ENCODE data around the gene MDH2. TPM values are rescaled to one million over a fixed set of nuclear protein-coding genes. Genes with fewer than 3 reads are reported as not detected.

MDH2 gene
- total RNA-seq, 1 donor from 2014 or later: 81.8 TPM

DNA sequence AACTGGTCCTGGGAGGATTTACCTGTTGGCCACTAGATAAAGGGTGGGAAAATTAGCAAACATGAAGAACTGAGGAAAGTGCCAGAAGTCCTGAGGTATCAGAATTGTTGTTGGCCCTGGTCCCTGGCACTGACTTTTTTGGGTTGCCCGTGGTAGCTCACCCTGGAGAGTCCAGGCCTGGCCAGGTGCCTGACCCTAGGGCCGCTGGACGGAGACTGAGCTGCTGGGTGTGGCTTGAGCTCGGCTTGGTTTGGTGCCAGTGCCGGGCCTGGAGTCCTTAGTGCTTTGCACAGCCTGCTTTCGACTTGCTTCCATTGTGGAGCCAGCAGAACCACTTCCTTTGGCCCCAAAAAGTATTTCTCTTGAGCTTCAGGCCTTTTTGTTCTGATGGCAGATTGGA is 12.9 kb downstream of the MDH2 start:
- Histone ChIP-seq H3K36me3 (peaks cover 0 to 90% of the 10 kb centered on the region in 2 donors), H3K9me3 (no peaks in the 10 kb centered on the region), H3K27ac (no peak overlapping the region), H3K4me3 (no peak overlapping the region), H3K4me1 (no peaks in the 10 kb centered on the region), H3K27me3 (no peaks in the 10 kb centered on the region)
- no peak for DNase-seq (ENCODE audit: extremely low spot score in 2 of 2)
- intact Hi-C loops (cut with DNase I): no loop called here
- TF ChIP-seq POLR2A (IDR thresholded peaks at IDR 0.05): no peak

DNA sequence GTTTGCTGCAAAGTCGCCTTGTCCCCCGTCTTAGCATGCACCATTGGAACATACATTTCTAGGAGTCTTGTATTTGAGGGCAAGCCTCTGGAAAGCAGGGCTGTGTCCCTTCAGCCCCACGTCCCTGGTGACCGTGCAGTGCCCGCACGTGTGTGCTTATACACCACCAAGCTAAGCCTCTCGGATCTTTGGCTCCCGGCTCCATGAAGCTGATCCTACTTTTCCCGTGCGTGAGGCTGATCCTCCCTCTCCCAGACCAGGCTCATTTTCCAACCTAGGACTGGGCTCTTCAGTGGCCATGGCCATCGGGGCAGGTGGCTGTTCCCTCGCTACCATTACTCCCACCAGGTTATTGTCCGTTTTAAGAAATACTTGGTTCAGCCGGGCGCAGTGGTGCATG is 14.3 kb downstream of the MDH2 start:
- Histone ChIP-seq H3K4me1 (no peaks in the 10 kb centered on the region), H3K4me3 (no peak overlapping the region), H3K27me3 (no peaks in the 10 kb centered on the region), H3K36me3 (peaks cover 0 to 95% of the 10 kb centered on the region in 2 donors), H3K9me3 (no peaks in the 10 kb centered on the region), H3K27ac (no peak overlapping the region)
- DNase-seq (ENCODE audit: extremely low spot score in 2 of 2): no peak
- intact Hi-C loops (cut with DNase I): no loop called here
- TF ChIP-seq POLR2AphosphoS5 (IDR thresholded peaks at IDR 0.05; ENCODE audit: insufficient read depth in 1 of 2, low read depth in 1 of 2) (no peak), POLR2A (IDR thresholded peaks at IDR 0.05) (no peak)
- TF ChIP-seq, protein P1, sequence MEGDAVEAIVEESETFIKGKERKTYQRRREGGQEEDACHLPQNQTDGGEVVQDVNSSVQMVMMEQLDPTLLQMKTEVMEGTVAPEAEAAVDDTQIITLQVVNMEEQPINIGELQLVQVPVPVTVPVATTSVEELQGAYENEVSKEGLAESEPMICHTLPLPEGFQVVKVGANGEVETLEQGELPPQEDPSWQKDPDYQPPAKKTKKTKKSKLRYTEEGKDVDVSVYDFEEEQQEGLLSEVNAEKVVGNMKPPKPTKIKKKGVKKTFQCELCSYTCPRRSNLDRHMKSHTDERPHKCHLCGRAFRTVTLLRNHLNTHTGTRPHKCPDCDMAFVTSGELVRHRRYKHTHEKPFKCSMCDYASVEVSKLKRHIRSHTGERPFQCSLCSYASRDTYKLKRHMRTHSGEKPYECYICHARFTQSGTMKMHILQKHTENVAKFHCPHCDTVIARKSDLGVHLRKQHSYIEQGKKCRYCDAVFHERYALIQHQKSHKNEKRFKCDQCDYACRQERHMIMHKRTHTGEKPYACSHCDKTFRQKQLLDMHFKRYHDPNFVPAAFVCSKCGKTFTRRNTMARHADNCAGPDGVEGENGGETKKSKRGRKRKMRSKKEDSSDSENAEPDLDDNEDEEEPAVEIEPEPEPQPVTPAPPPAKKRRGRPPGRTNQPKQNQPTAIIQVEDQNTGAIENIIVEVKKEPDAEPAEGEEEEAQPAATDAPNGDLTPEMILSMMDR (IDR thresholded peaks at IDR 0.05): no peak

DNA sequence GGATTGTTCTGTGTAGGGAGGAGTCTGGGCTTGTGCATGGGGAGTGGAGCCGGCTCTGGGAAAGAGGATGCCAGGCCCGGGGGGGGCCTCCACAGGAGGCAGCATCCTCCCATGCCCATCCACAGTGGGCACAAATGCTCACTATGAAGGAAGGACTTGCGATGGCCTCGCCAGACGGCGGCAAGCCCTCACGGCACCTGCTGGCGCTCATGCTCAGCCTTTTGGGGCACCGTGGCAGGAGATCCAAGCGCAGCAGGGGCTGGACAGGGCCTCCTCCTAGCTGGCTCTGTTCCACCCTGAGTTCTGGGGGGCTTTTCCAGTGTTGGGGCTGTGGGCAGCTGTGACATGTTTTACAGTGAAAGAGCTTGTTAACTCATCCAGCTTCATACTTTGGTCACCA is 15.2 kb downstream of the MDH2 start:
- no peak for TF ChIP-seq POLR2A (IDR thresholded peaks at IDR 0.05)
- TF ChIP-seq POLR2AphosphoS5 (IDR thresholded peaks at IDR 0.05; ENCODE audit: insufficient read depth in 1 of 2, low read depth in 1 of 2): no peak
- TF ChIP-seq, protein P1 (IDR thresholded peaks at IDR 0.05): no peak
- Histone ChIP-seq H3K4me1 (no peaks in the 10 kb centered on the region), H3K9me3 (no peaks in the 10 kb centered on the region), H3K27me3 (no peaks in the 10 kb centered on the region), H3K27ac (no peak overlapping the region), H3K36me3 (peaks cover 0 to 87% of the 10 kb centered on the region in 2 donors), H3K4me3 (no peak overlapping the region)
- intact Hi-C loops (cut with DNase I): no loop called here
- no peak for DNase-seq (ENCODE audit: extremely low spot score in 2 of 2)

DNA sequence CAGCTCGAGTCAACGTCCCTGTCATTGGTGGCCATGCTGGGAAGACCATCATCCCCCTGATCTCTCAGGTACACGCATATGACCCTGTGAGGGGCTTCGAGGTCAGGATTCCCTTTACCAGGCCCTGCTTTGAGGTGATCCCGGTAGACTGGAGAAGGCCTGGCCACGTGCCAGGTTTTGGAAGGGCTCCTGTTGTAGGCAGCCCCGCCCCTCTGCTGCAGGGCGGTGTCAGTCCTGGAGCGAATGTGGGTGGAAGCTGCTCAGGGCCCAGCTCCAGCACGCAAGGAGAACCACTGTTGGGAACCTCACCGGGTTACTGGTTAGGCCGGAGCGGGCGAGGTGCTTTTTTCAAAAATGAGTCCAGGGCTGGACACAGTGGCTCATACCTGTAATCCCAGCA is 15.6 kb downstream of the MDH2 start:
- no peaks in the 10 kb centered on the region for H3K27me3 ChIP-seq
- H3K36me3 ChIP-seq: peaks cover 0 to 83% of the 10 kb centered on the region in 2 donors
- intact Hi-C loops (cut with DNase I): no loop called here
- no peak for DNase-seq (ENCODE audit: extremely low spot score in 2 of 2)
- H3K27ac ChIP-seq: no peak overlapping the region
- H3K4me1 ChIP-seq: no peaks in the 10 kb centered on the region
- no peak for TF ChIP-seq POLR2A (IDR thresholded peaks at IDR 0.05)
- TF ChIP-seq, protein P1 (IDR thresholded peaks at IDR 0.05): no peak
- TF ChIP-seq POLR2AphosphoS5 (IDR thresholded peaks at IDR 0.05; ENCODE audit: insufficient read depth in 1 of 2, low read depth in 1 of 2): no peak
- H3K4me3 ChIP-seq: no peak overlapping the region
- H3K9me3 ChIP-seq: no peaks in the 10 kb centered on the region

DNA sequence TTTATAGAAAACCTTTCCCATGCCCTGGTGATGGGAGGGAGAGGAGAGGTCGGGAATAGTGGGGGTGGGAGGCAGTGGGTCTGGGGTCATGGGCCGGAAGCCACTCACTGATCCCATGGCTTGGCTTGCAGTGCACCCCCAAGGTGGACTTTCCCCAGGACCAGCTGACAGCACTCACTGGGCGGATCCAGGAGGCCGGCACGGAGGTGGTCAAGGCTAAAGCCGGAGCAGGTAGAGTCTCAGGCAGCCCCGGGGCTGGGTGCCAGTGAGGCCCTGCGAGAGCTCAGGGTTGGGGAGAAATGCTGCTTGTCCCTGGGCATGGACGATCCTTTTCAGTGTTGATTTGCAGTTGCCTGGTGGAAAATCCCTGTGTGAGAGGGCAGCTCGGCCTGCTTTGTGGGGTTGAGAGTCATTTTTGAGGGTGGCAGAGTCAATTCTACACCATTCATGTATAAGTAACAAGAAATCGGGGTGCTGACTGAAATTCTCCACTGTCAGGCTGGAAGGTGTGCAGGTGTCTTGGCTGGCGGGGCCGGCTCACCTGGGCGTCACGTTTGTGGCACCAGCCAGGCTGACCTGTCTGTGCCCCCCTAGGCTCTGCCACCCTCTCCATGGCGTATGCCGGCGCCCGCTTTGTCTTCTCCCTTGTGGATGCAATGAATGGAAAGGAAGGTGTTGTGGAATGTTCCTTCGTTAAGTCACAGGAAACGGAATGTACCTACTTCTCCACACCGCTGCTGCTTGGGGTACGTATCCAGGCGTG is 16.5 kb downstream of the MDH2 start:
- intact Hi-C loops (cut with DNase I): no loop called here
- no peaks in the 10 kb centered on the region for H3K27me3 ChIP-seq
- no peak for DNase-seq (ENCODE audit: extremely low spot score in 2 of 2)
- no peak overlapping the region for H3K27ac ChIP-seq
- H3K4me3 ChIP-seq: no peak overlapping the region
- no peaks in the 10 kb centered on the region for H3K9me3 ChIP-seq
- H3K36me3 ChIP-seq: peaks cover 0 to 74% of the 10 kb centered on the region in 2 donors
- TF ChIP-seq, protein P1 (IDR thresholded peaks at IDR 0.05): no peak
- no peak for TF ChIP-seq POLR2A (IDR thresholded peaks at IDR 0.05)
- no peak for TF ChIP-seq POLR2AphosphoS5 (IDR thresholded peaks at IDR 0.05; ENCODE audit: insufficient read depth in 1 of 2, low read depth in 1 of 2)
- H3K4me1 ChIP-seq: peaks cover 6% of the 10 kb centered on the region

Measured in vagina (tissue), 2 donors.